PC-3 (cell line): ENCODE data around the gene TAF11.

Experiments
- CTCF ChIP-seq: fragments of 300-600 bp; sonication (generic); conservative IDR thresholded peaks from 2 replicates; pipeline ENCODE4 v1.5.1; 2017; ENCODE audit warnings: antibody characterized with exemption, low read depth, mild to moderate bottlenecking, low read length
- EZH2 ChIP-seq: fragments of 300-600 bp; sonication (generic); IDR thresholded peaks from one replicate; pipeline ENCODE4 v1.6.1; 2017; ENCODE audit warnings: antibody characterized with exemption, mild to moderate bottlenecking, low read length; ENCODE audit not compliant: unreplicated experiment
- EZH2phosphoT487 ChIP-seq: fragments of 300-600 bp; sonication (generic); IDR thresholded peaks from 2 replicates; pipeline ENCODE4 v1.6.1; 2018; ENCODE audit warnings: mild to moderate bottlenecking, antibody characterized with exemption, low read length, borderline replicate concordance

- TF ChIP-seq CTCF: no peak
- TF ChIP-seq EZH2: no peak
- TF ChIP-seq EZH2phosphoT487: no peak
Measured at GRCh38 chr6:34887753-34888513, at the start of gene TAF11.
